ENCODE measurements around the gene FOXN1.

Gene FOXN1

DNA sequence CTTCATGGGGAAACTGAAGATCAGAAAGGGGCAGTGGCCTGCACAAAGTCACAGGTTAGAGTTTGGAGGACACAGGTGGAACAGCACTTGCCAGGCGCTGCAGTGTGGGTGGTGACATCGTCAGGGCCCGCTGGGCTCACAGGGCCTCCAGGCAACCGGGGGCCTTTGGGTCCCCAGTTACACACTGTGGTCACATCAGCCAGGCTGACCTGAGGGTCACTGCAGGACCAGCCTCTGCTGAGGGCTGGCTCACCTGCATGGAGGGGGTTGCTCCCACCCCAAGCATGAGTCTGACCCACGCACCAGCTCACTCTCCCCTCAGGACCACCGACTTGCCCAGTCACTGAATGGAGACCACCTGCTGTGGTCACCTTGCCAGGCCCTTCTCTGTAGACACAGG, 17.0 kb downstream of the FOXN1 start:
- no peak overlapping the region for H3K4me3 Mint-ChIP-seq
- TF ChIP-seq, protein P1, sequence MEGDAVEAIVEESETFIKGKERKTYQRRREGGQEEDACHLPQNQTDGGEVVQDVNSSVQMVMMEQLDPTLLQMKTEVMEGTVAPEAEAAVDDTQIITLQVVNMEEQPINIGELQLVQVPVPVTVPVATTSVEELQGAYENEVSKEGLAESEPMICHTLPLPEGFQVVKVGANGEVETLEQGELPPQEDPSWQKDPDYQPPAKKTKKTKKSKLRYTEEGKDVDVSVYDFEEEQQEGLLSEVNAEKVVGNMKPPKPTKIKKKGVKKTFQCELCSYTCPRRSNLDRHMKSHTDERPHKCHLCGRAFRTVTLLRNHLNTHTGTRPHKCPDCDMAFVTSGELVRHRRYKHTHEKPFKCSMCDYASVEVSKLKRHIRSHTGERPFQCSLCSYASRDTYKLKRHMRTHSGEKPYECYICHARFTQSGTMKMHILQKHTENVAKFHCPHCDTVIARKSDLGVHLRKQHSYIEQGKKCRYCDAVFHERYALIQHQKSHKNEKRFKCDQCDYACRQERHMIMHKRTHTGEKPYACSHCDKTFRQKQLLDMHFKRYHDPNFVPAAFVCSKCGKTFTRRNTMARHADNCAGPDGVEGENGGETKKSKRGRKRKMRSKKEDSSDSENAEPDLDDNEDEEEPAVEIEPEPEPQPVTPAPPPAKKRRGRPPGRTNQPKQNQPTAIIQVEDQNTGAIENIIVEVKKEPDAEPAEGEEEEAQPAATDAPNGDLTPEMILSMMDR (IDR thresholded peaks at IDR 0.05): no peak
- H3K27me3 Mint-ChIP-seq (ENCODE audit: low read depth, poor library complexity): peaks cover 7% of the 10 kb centered on the region
- H3K4me1 Mint-ChIP-seq: peaks cover 94% of the 10 kb centered on the region
- H3K27ac Mint-ChIP-seq: no peak overlapping the region
- no peaks in the 10 kb centered on the region for H3K36me3 Mint-ChIP-seq (ENCODE audit: low read depth)
- no peak for DNase-seq
- H3K9me3 Mint-ChIP-seq: no peaks in the 10 kb centered on the region

- peaks cover 94% of the 10 kb centered on the region for H3K4me1 Mint-ChIP-seq
- H3K36me3 Mint-ChIP-seq (ENCODE audit: low read depth): no peaks in the 10 kb centered on the region
- TF ChIP-seq, protein P1 (IDR thresholded peaks at IDR 0.05): no peak
- H3K27ac Mint-ChIP-seq: peak overlapping the region; percentile 92
- H3K4me3 Mint-ChIP-seq: peak overlapping the region; percentile 54
- H3K27me3 Mint-ChIP-seq (ENCODE audit: low read depth, poor library complexity): peaks cover 7% of the 10 kb centered on the region
- no peaks in the 10 kb centered on the region for H3K9me3 Mint-ChIP-seq
- DNase-seq: no peak
Observed at GRCh38 chr17:28523876-28524275, 17.7 kb downstream of the FOXN1 start.

DNA sequence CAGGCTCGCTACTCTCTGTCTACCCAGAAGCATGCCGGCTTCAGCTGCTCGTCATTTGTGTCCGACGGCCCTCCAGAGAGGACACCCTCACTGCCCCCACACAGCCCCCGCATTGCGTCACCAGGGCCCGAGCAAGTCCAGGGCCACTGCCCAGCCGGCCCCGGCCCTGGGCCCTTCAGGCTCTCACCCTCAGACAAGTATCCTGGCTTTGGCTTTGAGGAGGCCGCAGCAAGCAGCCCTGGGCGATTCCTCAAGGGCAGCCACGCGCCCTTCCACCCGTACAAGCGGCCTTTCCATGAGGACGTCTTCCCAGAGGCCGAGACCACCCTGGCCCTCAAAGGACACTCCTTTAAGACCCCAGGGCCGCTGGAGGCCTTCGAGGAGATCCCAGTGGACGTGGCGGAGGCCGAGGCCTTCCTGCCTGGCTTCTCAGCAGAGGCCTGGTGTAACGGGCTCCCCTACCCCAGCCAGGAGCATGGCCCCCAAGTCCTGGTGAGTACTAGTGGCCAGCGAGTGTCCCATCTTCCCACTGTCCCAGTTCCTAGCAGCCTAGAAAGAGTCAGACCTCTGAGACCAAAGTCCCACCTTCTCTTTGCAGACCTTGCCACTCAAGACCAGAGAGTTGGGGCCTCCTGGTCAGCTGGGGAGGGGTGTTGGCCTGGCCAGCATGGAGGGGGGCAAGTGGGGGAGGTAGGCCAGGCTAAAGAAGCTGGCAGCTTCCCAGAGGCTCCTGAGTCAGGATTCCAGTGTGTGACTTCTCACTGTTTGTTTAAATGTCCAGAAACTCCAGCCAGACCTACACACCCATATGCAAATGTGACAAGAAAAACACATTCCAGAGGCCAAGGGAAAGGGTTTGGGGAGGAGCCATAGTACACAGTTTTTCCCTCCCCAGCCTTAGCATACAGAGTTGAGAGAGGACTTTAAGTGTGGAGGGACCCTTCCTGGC, 18.6 kb downstream of the FOXN1 start:
- Mint-ChIP-seq H3K36me3 (ENCODE audit: low read depth) (no peaks in the 10 kb centered on the region), H3K4me1 (peaks cover 92% of the 10 kb centered on the region), H3K27me3 (ENCODE audit: low read depth, poor library complexity) (peaks cover 11% of the 10 kb centered on the region), H3K4me3 (no peak overlapping the region), H3K9me3 (no peaks in the 10 kb centered on the region), H3K27ac (peak overlapping the region; percentile 92)
- DNase-seq: no peak
- TF ChIP-seq, protein P1 (IDR thresholded peaks at IDR 0.05): no peak

GRCh38 chr17:28526381-28526780, 20.2 kb downstream of the FOXN1 start:
- H3K9me3 Mint-ChIP-seq: no peaks in the 10 kb centered on the region
- no peaks in the 10 kb centered on the region for H3K36me3 Mint-ChIP-seq (ENCODE audit: low read depth)
- TF ChIP-seq, protein P1 (IDR thresholded peaks at IDR 0.05): no peak
- H3K27ac Mint-ChIP-seq: no peak overlapping the region
- H3K27me3 Mint-ChIP-seq (ENCODE audit: low read depth, poor library complexity): peaks cover 11% of the 10 kb centered on the region
- no peak for DNase-seq
- no peak overlapping the region for H3K4me3 Mint-ChIP-seq
- peaks cover 94% of the 10 kb centered on the region for H3K4me1 Mint-ChIP-seq

DNA sequence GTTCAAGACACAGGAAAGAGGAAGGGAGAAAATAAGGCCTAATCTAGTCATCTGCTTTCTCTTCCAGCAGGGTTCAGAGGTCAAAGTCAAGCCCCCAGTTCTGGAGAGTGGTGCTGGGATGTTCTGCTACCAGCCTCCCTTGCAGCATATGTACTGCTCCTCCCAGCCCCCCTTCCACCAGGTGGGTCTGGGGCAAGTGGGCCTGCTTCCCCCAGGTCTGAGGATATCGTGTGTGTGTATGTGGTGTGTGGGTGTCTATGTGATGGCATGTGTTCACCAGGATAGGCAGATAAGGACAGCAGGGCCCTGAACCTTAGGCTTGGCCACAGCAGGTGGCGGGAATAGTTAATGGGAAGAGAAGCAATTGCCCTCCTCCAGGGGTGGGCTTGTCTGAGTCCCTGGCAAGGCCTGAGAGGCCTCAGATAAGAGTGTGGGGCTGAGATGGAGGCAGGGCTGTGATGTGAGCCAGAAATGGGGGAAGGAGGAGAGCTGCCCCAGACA, 21.1 kb downstream of the FOXN1 start:
- peak overlapping the region; percentile 91 for H3K27ac Mint-ChIP-seq
- no peak for DNase-seq
- H3K9me3 Mint-ChIP-seq: no peaks in the 10 kb centered on the region
- no peaks in the 10 kb centered on the region for H3K36me3 Mint-ChIP-seq (ENCODE audit: low read depth)
- TF ChIP-seq, protein P1 (IDR thresholded peaks at IDR 0.05): no peak
- peaks cover 11% of the 10 kb centered on the region for H3K27me3 Mint-ChIP-seq (ENCODE audit: low read depth, poor library complexity)
- peaks cover 94% of the 10 kb centered on the region for H3K4me1 Mint-ChIP-seq
- no peak overlapping the region for H3K4me3 Mint-ChIP-seq
